Right lung (tissue), 5 donors: ENCODE results near the gene FXYD7. TPM values are rescaled to one million over a fixed set of nuclear protein-coding genes. Genes with fewer than 3 reads are reported as not detected.
"Not testable (repeated sequence)": the region's sequence is repeated elsewhere in the genome, so short reads cannot be mapped to it uniquely, and the experiment has no call there.

Experiments
- DNase-seq, 2 donors: peaks; one replicate each; pipeline ENCODE4 v3.0.0-alpha.2; 2013
- polyA plus RNA-seq, 5 donors: library from polyadenylated mRNA; unstranded; fragments of 120-200 nt; gene quantifications; one replicate each; pipeline versions ENCODE4 v1.2.1 to v1.2.3, GENCODE V29; 2013; ENCODE audit warnings: inconsistent platforms in 1 of 5, low replicate concordance in 1 of 5; ENCODE audit not compliant: insufficient read length in 5 of 5, insufficient read depth in 1 of 5

The FXYD7 gene
- polyA plus RNA-seq, 5 donors = 0.36 to 1.4 (median 1.2) TPM

- not testable (repeated sequence) for DNase-seq
Measured at GRCh38 chr19:35196861-35197260, 53.8 kb downstream of the FXYD7 start.

DNA sequence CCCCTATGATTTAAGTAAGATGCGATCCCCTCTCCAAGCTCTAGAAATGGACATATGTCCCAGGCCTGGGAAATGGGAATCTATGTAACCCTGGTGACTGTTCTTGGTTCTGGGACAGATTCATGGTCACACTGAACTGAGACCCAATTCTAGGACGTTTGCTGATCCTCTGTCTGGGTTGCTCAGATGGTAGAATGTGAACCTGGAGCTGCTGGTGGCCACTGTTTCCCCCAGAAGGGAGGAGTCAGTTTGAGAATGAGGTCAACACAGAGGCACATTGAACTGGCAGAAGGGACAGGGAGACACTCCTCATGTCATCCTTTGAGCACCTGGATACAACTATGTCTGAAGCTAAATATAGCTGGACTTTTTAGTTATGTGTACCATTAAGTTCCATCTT lies 56.4 kb downstream of the FXYD7 start:
- DNase-seq = no peak

DNA sequence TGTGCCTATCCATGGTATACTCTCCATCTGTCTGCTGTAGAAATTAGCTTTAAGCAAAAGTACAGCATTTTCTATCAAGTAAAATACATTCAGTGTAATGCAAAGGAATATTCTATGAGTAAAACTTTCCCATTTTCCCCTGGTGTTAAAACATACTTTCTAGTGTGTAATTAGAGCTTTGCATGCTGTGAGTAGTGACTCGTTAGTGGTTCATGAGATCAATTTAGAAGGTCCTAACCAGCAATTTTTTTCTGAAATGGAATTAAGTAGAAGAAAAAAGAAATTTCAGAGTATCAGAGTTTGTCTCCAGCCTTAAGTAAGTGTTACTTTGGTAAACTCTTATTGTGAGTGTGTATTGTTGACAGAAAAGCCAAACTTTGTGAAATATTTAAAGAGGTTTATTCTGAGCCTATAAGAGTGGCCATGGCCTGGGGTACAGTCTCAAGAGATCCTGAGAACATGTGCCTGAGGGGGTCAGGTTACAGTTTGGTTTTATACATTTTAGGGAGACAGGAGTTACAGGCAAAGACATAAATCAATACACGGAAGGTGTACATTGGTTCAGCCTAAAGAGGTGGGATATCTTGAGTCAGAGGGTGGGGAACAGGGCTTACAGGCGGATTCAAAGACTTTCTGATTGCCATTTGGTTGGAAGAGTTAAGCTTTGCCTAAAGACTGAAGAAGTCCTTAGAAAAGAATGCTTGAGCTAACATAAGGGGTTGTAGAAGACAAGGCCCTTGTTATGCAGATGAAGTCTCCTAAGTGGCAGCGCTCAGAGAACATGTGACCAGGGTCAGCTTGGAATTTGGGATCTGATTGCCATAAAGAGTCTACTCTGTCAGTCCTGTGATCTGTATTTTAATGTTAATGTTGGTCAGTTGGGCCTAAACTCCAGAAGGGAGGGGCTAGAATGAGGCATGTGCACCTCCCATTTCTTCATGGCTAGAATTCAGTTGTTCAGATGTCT lies 60.0 kb downstream of the FXYD7 start:
- DNase-seq = no peak

Other genes with a start within 250 kb of the FXYD7 start
- 10 to 100 TPM in 2 of 5 donors, 1 to 10 TPM in 3; 7.4 to 11.2 (median 9.2) TPM for gene ZNF30, start 216.4 kb upstream of the FXYD7 start, polyA plus RNA-seq
- gene ZNF792, start 179.0 kb upstream of the FXYD7 start, polyA plus RNA-seq = 10 to 100 TPM in 1 of 5 donors, 1 to 10 TPM in 4; 6.5 to 10.6 (median 8.9) TPM
- gene GRAMD1A, start 142.9 kb upstream of the FXYD7 start, polyA plus RNA-seq = 100 to 1,000 TPM in 3 of 5 donors, 10 to 100 TPM in 2; 87.3 to 123 (median 118) TPM
- gene SCN1B, start 112.8 kb upstream of the FXYD7 start, polyA plus RNA-seq = 1 to 10 TPM in 4 of 5 donors, under 1 TPM in 1; 0.69 to 1.5 (median 1.2) TPM
- gene HPN, start 101.5 kb upstream of the FXYD7 start, polyA plus RNA-seq = 10 to 100 TPM; 21.3 to 48.5 (median 32.1) TPM
- 10 to 100 TPM; 19.9 to 48.0 (median 20.8) TPM for gene FXYD3, start 27.4 kb upstream of the FXYD7 start, polyA plus RNA-seq
- gene LGI4, start 8.2 kb upstream of the FXYD7 start, polyA plus RNA-seq = 1 to 10 TPM; 2.3 to 3.0 (median 2.9) TPM
- 10 to 100 TPM; 39.2 to 70.2 (median 57.5) TPM for gene FXYD1, start 4.4 kb upstream of the FXYD7 start, polyA plus RNA-seq
- 10 to 100 TPM; 22.2 to 35.0 (median 30.1) TPM for gene FXYD5, start 11.5 kb downstream of the FXYD7 start, polyA plus RNA-seq
- gene FAM187B, start 85.5 kb downstream of the FXYD7 start, polyA plus RNA-seq = under 1 TPM in 2 of 5 donors, not detected in 3; 0.09 to 0.18 TPM
- 10 to 100 TPM; 43.5 to 76.2 (median 54.3) TPM for gene LSR, start 105.7 kb downstream of the FXYD7 start, polyA plus RNA-seq
- 100 to 1,000 TPM; 120 to 179 (median 153) TPM for gene USF2, start 125.7 kb downstream of the FXYD7 start, polyA plus RNA-seq
- under 1 TPM; 0.21 to 0.77 (median 0.26) TPM for gene HAMP, start 139.3 kb downstream of the FXYD7 start, polyA plus RNA-seq
- 10 to 100 TPM in 2 of 5 donors, 1 to 10 TPM in 3; 1.4 to 15.2 (median 2.8) TPM for gene MAG, start 148.9 kb downstream of the FXYD7 start, polyA plus RNA-seq
- 10 to 100 TPM in 2 of 5 donors, 1 to 10 TPM in 3; 5.3 to 61.8 (median 8.3) TPM for gene CD22, start 185.9 kb downstream of the FXYD7 start, polyA plus RNA-seq
- gene FFAR1, start 204.6 kb downstream of the FXYD7 start, polyA plus RNA-seq = under 1 TPM in 3 of 5 donors, not detected in 2; 0.10 to 0.49 (median 0.44) TPM
- under 1 TPM in 3 of 5 donors, not detected in 2; 0.29 to 0.39 (median 0.29) TPM for gene FFAR3, start 215.2 kb downstream of the FXYD7 start, polyA plus RNA-seq
- gene GPR42, start 227.8 kb downstream of the FXYD7 start, polyA plus RNA-seq = under 1 TPM in 2 of 5 donors, not detected in 3; 0.10 to 0.25 TPM